GM23338 (cell line): ENCODE results near the gene ABCC10. TPM values are rescaled to one million over a fixed set of nuclear protein-coding genes. Genes with fewer than 3 reads are reported as not detected.

ENCODE experiments used
- ATAC-seq: fragments of 200-7000 bp; cut with Tn5 transposase; 3 replicates; pipeline ENCODE4 v1.9.1; 2020
- DNase-seq: peaks from one replicate; pipeline ENCODE4 v3.0.0-alpha.2; 2015; ENCODE audit warnings: low spot score
- H2AFZ ChIP-seq: fragments of 200-600 bp; sonication (generic); 2 replicates; pipeline ENCODE4 v1.8.0; 2016; ENCODE audit warnings: antibody characterized with exemption, mild to moderate bottlenecking, moderate library complexity
- H3F3A ChIP-seq: fragments of 200-600 bp; sonication (generic); replicated peaks from 2 replicates; pipeline ENCODE4 v1.8.0; 2017; ENCODE audit warnings: antibody characterized with exemption, mixed run types, low read depth
- H3K27ac ChIP-seq: fragments of 200-600 bp; sonication (generic); 2 replicates; pipeline ENCODE4 v1.6.1; 2016; ENCODE audit warnings: low read depth
- H3K27me3 ChIP-seq: fragments of 200-600 bp; sonication (generic); 2 replicates; pipeline ENCODE4 v1.8.0; 2016; ENCODE audit warnings: mild to moderate bottlenecking, mixed run types, moderate library complexity; ENCODE audit not compliant: insufficient read depth
- H3K36me3 ChIP-seq: fragments of 200-600 bp; sonication (generic); 2 replicates; pipeline ENCODE4 v1.8.0; 2016; ENCODE audit warnings: mild to moderate bottlenecking; ENCODE audit not compliant: insufficient read depth
- H3K4me1 ChIP-seq: fragments of 200-600 bp; sonication (generic); 2 replicates; pipeline ENCODE4 v1.8.0; 2016; ENCODE audit warnings: mild to moderate bottlenecking, moderate library complexity; ENCODE audit not compliant: insufficient read depth
- H3K4me2 ChIP-seq: fragments of 200-600 bp; sonication (generic); 2 replicates; pipeline ENCODE4 v1.7.1; 2017; ENCODE audit warnings: mixed run types
- H3K4me3 ChIP-seq: fragments of 200-600 bp; sonication (generic); 2 replicates; pipeline ENCODE4 v1.6.1; 2016; ENCODE audit warnings: mixed run types
- H3K79me2 ChIP-seq: fragments of 200-600 bp; sonication (generic); replicated peaks from 2 replicates; pipeline ENCODE4 v1.8.0; 2017; ENCODE audit warnings: mild to moderate bottlenecking; ENCODE audit not compliant: insufficient read depth
- H3K9me2 ChIP-seq: fragments of 200-600 bp; sonication (generic); 2 replicates; pipeline ENCODE4 v1.8.0; 2017; ENCODE audit not compliant: insufficient read depth
- H4K20me1 ChIP-seq: fragments of 200-600 bp; sonication (generic); replicated peaks from 2 replicates; pipeline ENCODE4 v1.8.0; 2017; ENCODE audit warnings: mild to moderate bottlenecking; ENCODE audit not compliant: insufficient read depth
- H3K27ac Mint-ChIP-seq: 2 replicates; pipeline ENCODE4 v1.8.0; 2020; ENCODE audit warnings: inconsistent platforms, mild to moderate bottlenecking, moderate library complexity, mixed read lengths
- H3K27me3 Mint-ChIP-seq: 3 replicates; pipeline ENCODE4 v1.8.0; 2022; ENCODE audit warnings: low read depth, mild to moderate bottlenecking, moderate library complexity, mixed read lengths, inconsistent platforms; ENCODE audit not compliant: insufficient read depth, poor library complexity
- H3K36me3 Mint-ChIP-seq: 3 replicates; pipeline ENCODE4 v1.8.0; 2021; ENCODE audit warnings: low read depth, mild to moderate bottlenecking, inconsistent platforms, moderate library complexity, mixed read lengths
- H3K4me1 Mint-ChIP-seq: 3 replicates; pipeline ENCODE4 v1.8.0; 2020; ENCODE audit warnings: mild to moderate bottlenecking, inconsistent platforms, mixed read lengths
- H3K4me3 Mint-ChIP-seq: 3 replicates; pipeline ENCODE4 v1.8.0; 2021; ENCODE audit warnings: moderate library complexity, mild to moderate bottlenecking, inconsistent platforms, mixed read lengths
- H3K9me3 Mint-ChIP-seq: 3 replicates; pipeline ENCODE4 v1.8.0; 2020; ENCODE audit warnings: moderate library complexity, mild to moderate bottlenecking, inconsistent platforms, mixed read lengths
- CREB1 ChIP-seq: fragments of 250-450 bp; sonication (Bioruptor Pico); IDR thresholded peaks from 2 replicates; pipeline ENCODE4 v1.5.0; 2020; ENCODE audit warnings: low read depth, mild to moderate bottlenecking, moderate library complexity
- EZH2 ChIP-seq: fragments of 200-600 bp; sonication (generic); IDR thresholded peaks from one replicate; pipeline ENCODE4 v1.8.0; 2017; ENCODE audit warnings: antibody characterized with exemption, mild to moderate bottlenecking, low read depth; ENCODE audit not compliant: unreplicated experiment
- EZH2phosphoT487 ChIP-seq: fragments of 200-600 bp; sonication (generic); IDR thresholded peaks from one replicate; pipeline ENCODE4 v1.8.1; 2018; ENCODE audit warnings: antibody characterized with exemption; ENCODE audit not compliant: unreplicated experiment
- JUNB ChIP-seq: IDR thresholded peaks from one replicate; pipeline ENCODE4 v1.6.1; 2016; ENCODE audit warnings: antibody characterized with exemption; ENCODE audit not compliant: unreplicated experiment
- NANOG ChIP-seq: IDR thresholded peaks from 2 replicates; pipeline ENCODE4 v1.6.1; 2016; ENCODE audit warnings: antibody characterized with exemption, borderline replicate concordance
- POLR2AphosphoS5 ChIP-seq: IDR thresholded peaks from 2 replicates; pipeline ENCODE4 v1.6.1; 2016; ENCODE audit warnings: antibody characterized with exemption, low read depth
- STAT1 ChIP-seq: IDR thresholded peaks from one replicate; pipeline ENCODE4 v1.6.1; 2016; ENCODE audit warnings: antibody characterized with exemption; ENCODE audit not compliant: unreplicated experiment
- ZNF114 ChIP-seq: fragments of 250-450 bp; sonication (Bioruptor Pico); IDR thresholded peaks from 2 replicates; pipeline ENCODE4 v1.5.0; 2020; ENCODE audit warnings: mild to moderate bottlenecking, moderate library complexity
- ZNF331 ChIP-seq: fragments of 250-450 bp; sonication (Bioruptor Pico); IDR thresholded peaks from 2 replicates; pipeline ENCODE4 v1.5.0; 2020; ENCODE audit warnings: low read depth, mild to moderate bottlenecking, moderate library complexity
- polyA plus RNA-seq: library from polyadenylated mRNA; unstranded; fragments of >200 nt; fragmentation: Nextera tagmentation; extraction: Ambion mirVana; gene quantifications from 2 replicates; pipeline ENCODE4 v1.2.1, GENCODE V29; 2016
- total RNA-seq: library from RNA; depleted of rRNA; stranded (reverse); fragments of >200 nt; shearing (Covaris generic); gene quantifications from 2 replicates; pipeline ENCODE4 v1.2.3, GENCODE V29; 2014
- TF ChIP-seq, protein P1 (sequence below): fragments of 250-450 bp; sonication (Bioruptor Pico); IDR thresholded peaks from 2 replicates; pipeline ENCODE4 v1.5.0; 2020; ENCODE audit warnings: mild to moderate bottlenecking, moderate library complexity
- TF ChIP-seq, protein P2 (sequence below): IDR thresholded peaks from one replicate; pipeline ENCODE4 v1.6.1; 2018; ENCODE audit warnings: antibody characterized with exemption; ENCODE audit not compliant: unreplicated experiment
- TF ChIP-seq, protein P3 (sequence below): IDR thresholded peaks from 2 replicates; pipeline ENCODE4 v1.6.1; 2016; ENCODE audit warnings: antibody characterized with exemption
- TF ChIP-seq, protein P4 (sequence below), 2 experiments: fragments of 200-600 bp in 1 of 2; sonication (generic) in 1 of 2; conservative IDR thresholded peaks; 2 replicates each; pipeline versions ENCODE4 v1.5.1 to v1.6.1; 2016 to 2017; ENCODE audit warnings: antibody characterized with exemption in 2 of 2, low read depth in 2 of 2, mild to moderate bottlenecking in 2 of 2, moderate library complexity in 1 of 2

ABCC10 gene
- total and polyA plus RNA-seq, 2 experiments from 2014 or later, result 16.9 to 17.5 TPM

DNA sequence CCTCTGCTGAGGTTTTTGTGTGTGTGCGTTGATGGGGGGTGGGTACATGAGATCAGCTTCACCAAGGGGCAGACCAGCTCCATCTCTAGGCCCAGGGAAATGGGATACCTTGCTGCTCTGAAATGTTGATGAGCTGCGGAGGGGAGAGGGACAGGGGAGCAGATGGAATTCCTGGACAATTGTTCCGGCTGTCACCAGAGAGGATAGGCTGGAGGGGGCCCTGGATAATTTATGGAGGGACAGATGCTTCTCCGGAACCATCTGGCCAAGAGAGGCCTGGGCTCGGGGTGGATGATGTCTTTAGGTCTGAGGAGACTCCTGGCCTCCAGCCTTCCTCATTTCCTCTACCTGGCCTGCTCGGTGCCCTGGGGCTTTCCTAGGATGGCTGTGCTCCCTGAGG, 48.2 kb downstream of the ABCC10 start:
- peaks cover 25% of the 10 kb centered on the region for H3K4me1 ChIP-seq
- H3K36me3 ChIP-seq, result no peaks in the 10 kb centered on the region
- peaks cover 30% of the 10 kb centered on the region for H3K79me2 ChIP-seq
- H3K36me3 Mint-ChIP-seq, result no peaks in the 10 kb centered on the region; the same call in 2 of the 3 replicates
- H3K4me3 ChIP-seq, result no peak overlapping the region
- H4K20me1 ChIP-seq, result no peaks in the 10 kb centered on the region
- no peaks in the 10 kb centered on the region for H3F3A ChIP-seq
- H3K4me3 Mint-ChIP-seq, result no peak overlapping the region
- peak overlapping the region; percentile 74; the same call in 1 of the 2 replicates for H2AFZ ChIP-seq
- no peak overlapping the region for H3K27ac Mint-ChIP-seq
- H3K9me3 Mint-ChIP-seq, result no peaks in the 10 kb centered on the region
- no peak overlapping the region for H3K27ac ChIP-seq
- H3K4me1 Mint-ChIP-seq, result peaks cover 28% of the 10 kb centered on the region
- DNase-seq (no peak), ATAC-seq (no peak)
- no peaks in the 10 kb centered on the region for H3K9me2 ChIP-seq
- TF ChIP-seq EZH2, result no peak
- TF ChIP-seq EZH2phosphoT487, result no peak
- no peak for TF ChIP-seq ZNF331
- no peak for TF ChIP-seq ZNF114
- TF ChIP-seq, protein P1, sequence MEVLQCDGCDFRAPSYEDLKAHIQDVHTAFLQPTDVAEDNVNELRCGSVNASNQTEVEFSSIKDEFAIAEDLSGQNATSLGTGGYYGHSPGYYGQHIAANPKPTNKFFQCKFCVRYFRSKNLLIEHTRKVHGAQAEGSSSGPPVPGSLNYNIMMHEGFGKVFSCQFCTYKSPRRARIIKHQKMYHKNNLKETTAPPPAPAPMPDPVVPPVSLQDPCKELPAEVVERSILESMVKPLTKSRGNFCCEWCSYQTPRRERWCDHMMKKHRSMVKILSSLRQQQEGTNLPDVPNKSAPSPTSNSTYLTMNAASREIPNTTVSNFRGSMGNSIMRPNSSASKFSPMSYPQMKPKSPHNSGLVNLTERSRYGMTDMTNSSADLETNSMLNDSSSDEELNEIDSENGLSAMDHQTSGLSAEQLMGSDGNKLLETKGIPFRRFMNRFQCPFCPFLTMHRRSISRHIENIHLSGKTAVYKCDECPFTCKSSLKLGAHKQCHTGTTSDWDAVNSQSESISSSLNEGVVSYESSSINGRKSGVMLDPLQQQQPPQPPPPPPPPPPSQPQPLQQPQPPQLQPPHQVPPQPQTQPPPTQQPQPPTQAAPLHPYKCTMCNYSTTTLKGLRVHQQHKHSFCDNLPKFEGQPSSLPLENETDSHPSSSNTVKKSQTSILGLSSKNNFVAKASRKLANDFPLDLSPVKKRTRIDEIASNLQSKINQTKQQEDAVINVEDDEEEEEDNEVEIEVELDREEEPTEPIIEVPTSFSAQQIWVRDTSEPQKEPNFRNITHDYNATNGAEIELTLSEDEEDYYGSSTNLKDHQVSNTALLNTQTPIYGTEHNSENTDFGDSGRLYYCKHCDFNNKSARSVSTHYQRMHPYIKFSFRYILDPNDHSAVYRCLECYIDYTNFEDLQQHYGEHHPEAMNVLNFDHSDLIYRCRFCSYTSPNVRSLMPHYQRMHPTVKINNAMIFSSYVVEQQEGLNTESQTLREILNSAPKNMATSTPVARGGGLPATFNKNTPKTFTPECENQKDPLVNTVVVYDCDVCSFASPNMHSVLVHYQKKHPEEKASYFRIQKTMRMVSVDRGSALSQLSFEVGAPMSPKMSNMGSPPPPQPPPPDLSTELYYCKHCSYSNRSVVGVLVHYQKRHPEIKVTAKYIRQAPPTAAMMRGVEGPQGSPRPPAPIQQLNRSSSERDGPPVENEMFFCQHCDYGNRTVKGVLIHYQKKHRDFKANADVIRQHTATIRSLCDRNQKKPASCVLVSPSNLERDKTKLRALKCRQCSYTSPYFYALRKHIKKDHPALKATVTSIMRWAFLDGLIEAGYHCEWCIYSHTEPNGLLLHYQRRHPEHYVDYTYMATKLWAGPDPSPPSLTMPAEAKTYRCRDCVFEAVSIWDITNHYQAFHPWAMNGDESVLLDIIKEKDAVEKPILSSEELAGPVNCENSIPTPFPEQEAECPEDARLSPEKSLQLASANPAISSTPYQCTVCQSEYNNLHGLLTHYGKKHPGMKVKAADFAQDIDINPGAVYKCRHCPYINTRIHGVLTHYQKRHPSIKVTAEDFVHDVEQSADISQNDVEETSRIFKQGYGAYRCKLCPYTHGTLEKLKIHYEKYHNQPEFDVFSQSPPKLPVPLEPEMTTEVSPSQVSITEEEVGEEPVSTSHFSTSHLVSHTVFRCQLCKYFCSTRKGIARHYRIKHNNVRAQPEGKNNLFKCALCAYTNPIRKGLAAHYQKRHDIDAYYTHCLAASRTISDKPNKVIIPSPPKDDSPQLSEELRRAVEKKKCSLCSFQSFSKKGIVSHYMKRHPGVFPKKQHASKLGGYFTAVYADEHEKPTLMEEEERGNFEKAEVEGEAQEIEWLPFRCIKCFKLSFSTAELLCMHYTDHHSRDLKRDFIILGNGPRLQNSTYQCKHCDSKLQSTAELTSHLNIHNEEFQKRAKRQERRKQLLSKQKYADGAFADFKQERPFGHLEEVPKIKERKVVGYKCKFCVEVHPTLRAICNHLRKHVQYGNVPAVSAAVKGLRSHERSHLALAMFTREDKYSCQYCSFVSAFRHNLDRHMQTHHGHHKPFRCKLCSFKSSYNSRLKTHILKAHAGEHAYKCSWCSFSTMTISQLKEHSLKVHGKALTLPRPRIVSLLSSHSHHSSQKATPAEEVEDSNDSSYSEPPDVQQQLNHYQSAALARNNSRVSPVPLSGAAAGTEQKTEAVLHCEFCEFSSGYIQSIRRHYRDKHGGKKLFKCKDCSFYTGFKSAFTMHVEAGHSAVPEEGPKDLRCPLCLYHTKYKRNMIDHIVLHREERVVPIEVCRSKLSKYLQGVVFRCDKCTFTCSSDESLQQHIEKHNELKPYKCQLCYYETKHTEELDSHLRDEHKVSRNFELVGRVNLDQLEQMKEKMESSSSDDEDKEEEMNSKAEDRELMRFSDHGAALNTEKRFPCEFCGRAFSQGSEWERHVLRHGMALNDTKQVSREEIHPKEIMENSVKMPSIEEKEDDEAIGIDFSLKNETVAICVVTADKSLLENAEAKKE (CRISPR knock-in tag), result no peak
- no peak for TF ChIP-seq JUNB
- no peak for TF ChIP-seq POLR2AphosphoS5
- no peak for TF ChIP-seq STAT1
- TF ChIP-seq, protein P2, sequence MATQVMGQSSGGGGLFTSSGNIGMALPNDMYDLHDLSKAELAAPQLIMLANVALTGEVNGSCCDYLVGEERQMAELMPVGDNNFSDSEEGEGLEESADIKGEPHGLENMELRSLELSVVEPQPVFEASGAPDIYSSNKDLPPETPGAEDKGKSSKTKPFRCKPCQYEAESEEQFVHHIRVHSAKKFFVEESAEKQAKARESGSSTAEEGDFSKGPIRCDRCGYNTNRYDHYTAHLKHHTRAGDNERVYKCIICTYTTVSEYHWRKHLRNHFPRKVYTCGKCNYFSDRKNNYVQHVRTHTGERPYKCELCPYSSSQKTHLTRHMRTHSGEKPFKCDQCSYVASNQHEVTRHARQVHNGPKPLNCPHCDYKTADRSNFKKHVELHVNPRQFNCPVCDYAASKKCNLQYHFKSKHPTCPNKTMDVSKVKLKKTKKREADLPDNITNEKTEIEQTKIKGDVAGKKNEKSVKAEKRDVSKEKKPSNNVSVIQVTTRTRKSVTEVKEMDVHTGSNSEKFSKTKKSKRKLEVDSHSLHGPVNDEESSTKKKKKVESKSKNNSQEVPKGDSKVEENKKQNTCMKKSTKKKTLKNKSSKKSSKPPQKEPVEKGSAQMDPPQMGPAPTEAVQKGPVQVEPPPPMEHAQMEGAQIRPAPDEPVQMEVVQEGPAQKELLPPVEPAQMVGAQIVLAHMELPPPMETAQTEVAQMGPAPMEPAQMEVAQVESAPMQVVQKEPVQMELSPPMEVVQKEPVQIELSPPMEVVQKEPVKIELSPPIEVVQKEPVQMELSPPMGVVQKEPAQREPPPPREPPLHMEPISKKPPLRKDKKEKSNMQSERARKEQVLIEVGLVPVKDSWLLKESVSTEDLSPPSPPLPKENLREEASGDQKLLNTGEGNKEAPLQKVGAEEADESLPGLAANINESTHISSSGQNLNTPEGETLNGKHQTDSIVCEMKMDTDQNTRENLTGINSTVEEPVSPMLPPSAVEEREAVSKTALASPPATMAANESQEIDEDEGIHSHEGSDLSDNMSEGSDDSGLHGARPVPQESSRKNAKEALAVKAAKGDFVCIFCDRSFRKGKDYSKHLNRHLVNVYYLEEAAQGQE, result no peak
- TF ChIP-seq, protein P3, sequence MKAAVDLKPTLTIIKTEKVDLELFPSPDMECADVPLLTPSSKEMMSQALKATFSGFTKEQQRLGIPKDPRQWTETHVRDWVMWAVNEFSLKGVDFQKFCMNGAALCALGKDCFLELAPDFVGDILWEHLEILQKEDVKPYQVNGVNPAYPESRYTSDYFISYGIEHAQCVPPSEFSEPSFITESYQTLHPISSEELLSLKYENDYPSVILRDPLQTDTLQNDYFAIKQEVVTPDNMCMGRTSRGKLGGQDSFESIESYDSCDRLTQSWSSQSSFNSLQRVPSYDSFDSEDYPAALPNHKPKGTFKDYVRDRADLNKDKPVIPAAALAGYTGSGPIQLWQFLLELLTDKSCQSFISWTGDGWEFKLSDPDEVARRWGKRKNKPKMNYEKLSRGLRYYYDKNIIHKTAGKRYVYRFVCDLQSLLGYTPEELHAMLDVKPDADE, result no peak
- no peak for TF ChIP-seq CREB1 (CRISPR knock-in tag)
- TF ChIP-seq, protein P4, sequence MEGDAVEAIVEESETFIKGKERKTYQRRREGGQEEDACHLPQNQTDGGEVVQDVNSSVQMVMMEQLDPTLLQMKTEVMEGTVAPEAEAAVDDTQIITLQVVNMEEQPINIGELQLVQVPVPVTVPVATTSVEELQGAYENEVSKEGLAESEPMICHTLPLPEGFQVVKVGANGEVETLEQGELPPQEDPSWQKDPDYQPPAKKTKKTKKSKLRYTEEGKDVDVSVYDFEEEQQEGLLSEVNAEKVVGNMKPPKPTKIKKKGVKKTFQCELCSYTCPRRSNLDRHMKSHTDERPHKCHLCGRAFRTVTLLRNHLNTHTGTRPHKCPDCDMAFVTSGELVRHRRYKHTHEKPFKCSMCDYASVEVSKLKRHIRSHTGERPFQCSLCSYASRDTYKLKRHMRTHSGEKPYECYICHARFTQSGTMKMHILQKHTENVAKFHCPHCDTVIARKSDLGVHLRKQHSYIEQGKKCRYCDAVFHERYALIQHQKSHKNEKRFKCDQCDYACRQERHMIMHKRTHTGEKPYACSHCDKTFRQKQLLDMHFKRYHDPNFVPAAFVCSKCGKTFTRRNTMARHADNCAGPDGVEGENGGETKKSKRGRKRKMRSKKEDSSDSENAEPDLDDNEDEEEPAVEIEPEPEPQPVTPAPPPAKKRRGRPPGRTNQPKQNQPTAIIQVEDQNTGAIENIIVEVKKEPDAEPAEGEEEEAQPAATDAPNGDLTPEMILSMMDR (conservative IDR thresholded peaks at IDR 0.05; ENCODE audit: low read depth in 2 of 2), result no peak
- no peak for TF ChIP-seq NANOG
- peaks cover 7% of the 10 kb centered on the region for H3K27me3 Mint-ChIP-seq
- H3K27me3 ChIP-seq, result no peaks in the 10 kb centered on the region
- H3K4me2 ChIP-seq, result no peak overlapping the region
